ENCODE data around the gene ADCY2.

DNA sequence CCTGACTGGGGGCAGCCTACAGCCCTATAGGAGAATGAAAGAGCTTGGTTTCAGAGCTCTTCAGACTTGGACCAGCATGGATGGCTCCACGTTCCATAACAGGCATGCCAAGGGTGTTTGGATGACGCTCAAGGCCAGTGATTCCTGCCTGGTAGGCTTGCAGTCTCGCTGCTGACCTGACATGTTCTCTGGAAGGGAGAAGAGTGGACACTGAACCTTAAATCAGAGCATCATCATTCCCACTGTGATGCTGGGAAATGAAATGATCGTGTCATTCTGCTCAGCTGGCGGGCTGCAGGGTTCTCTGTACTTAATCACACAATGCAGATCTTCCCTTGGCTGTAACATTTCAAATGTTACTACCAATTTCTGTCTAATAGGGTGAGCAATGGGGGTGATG lies 398.0 kb downstream of the ADCY2 start:
- TF ChIP-seq, protein P1, sequence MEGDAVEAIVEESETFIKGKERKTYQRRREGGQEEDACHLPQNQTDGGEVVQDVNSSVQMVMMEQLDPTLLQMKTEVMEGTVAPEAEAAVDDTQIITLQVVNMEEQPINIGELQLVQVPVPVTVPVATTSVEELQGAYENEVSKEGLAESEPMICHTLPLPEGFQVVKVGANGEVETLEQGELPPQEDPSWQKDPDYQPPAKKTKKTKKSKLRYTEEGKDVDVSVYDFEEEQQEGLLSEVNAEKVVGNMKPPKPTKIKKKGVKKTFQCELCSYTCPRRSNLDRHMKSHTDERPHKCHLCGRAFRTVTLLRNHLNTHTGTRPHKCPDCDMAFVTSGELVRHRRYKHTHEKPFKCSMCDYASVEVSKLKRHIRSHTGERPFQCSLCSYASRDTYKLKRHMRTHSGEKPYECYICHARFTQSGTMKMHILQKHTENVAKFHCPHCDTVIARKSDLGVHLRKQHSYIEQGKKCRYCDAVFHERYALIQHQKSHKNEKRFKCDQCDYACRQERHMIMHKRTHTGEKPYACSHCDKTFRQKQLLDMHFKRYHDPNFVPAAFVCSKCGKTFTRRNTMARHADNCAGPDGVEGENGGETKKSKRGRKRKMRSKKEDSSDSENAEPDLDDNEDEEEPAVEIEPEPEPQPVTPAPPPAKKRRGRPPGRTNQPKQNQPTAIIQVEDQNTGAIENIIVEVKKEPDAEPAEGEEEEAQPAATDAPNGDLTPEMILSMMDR (conservative IDR thresholded peaks at IDR 0.05; ENCODE audit: low read depth, low read length) = no peak
- TF ChIP-seq EZH2 (IDR thresholded peaks at IDR 0.05; ENCODE audit: borderline replicate concordance, low read depth, low read length, poor library complexity, severe bottlenecking) = no peak
